Superior temporal gyrus (tissue), 1 donor: ENCODE results near the gene POF1B.
"Not testable (repeated sequence)": the region's sequence is repeated elsewhere in the genome, so short reads cannot be mapped to it uniquely, and the experiment has no call there.

Experiments
- DNase-seq: peaks from one replicate; pipeline ENCODE4 v3.0.0-alpha.2; 2016; ENCODE audit errors: extremely low spot score

The POF1B gene

GRCh38 chrX:85379174-85379907 lies at the start of gene POF1B:
POF1B (minus strand) TSS chrX:85379665; CDS start chrX:85379454, 211 bp downstream.
- DNase-seq = no peak

- DNase-seq = no peak
These were observed 49.6 kb upstream of the POF1B start for GRCh38 chrX:85429066-85429465.

- DNase-seq = no peak
These were observed 39.8 kb upstream of the POF1B start for GRCh38 chrX:85419293-85419692.

- DNase-seq = no peak
These were observed 12.4 kb upstream of the POF1B start for GRCh38 chrX:85391878-85392238.

GRCh38 chrX:85391185-85391877 lies 11.9 kb upstream of the POF1B start:
- DNase-seq = no peak

GRCh38 chrX:85381602-85382001 lies 2.1 kb upstream of the POF1B start:
- no peak for DNase-seq

GRCh38 chrX:85378461-85378860 lies 1.0 kb downstream of the POF1B start:
- DNase-seq = no peak

- DNase-seq = no peak
These were observed 4.1 kb downstream of the POF1B start for GRCh38 chrX:85375333-85375738.

- no peak for DNase-seq
These were observed 14.0 kb downstream of the POF1B start for GRCh38 chrX:85365370-85365995.

GRCh38 chrX:85359051-85359450 lies 20.4 kb downstream of the POF1B start:
- DNase-seq = no peak

- DNase-seq = no peak
These were observed 33.9 kb downstream of the POF1B start for GRCh38 chrX:85345523-85345922.

- DNase-seq = no peak
These were observed 52.5 kb downstream of the POF1B start for GRCh38 chrX:85327060-85327333.

GRCh38 chrX:85326234-85327059 lies 53.0 kb downstream of the POF1B start:
- DNase-seq = no peak

- DNase-seq = not testable (repeated sequence)
These were observed 68.1 kb downstream of the POF1B start for GRCh38 chrX:85311348-85311747.

GRCh38 chrX:85309717-85310116 lies 69.7 kb downstream of the POF1B start:
- no peak for DNase-seq

- no peak for DNase-seq
These were observed 75.9 kb downstream of the POF1B start for GRCh38 chrX:85303544-85303943.

- DNase-seq = no peak
These were observed 90.3 kb downstream of the POF1B start for GRCh38 chrX:85288992-85289723.

- not testable (repeated sequence) for DNase-seq
These were observed 94.2 kb downstream of the POF1B start for GRCh38 chrX:85285286-85285685.

- peak; percentile 24 for DNase-seq
These were observed 134.8 kb downstream of the POF1B start for GRCh38 chrX:85244450-85245211.

- DNase-seq = peak; percentile 38
These were observed 135.6 kb downstream of the POF1B start, which contains the start of the genes SATL1 and ZNF711 for GRCh38 chrX:85243761-85244449. SATL1 (minus strand) TSS chrX:85243779; CDS start chrX:85108968, 134,811 bp downstream. ZNF711 (plus strand) TSS chrX:85243991; CDS start chrX:85247573, 3,582 bp downstream.
